Endothelial cell of umbilical vein (primary cell): ENCODE measurements around the gene ARHGAP15. TPM values are rescaled to one million over a fixed set of nuclear protein-coding genes. Genes with fewer than 3 reads are reported as not detected.

Experiments used
- BruUV-seq: library from RNA; stranded (reverse); fragments of 400-500 nt; replicated peaks from 2 replicates; lab custom pipeline; 2021; lab: Mats Ljungman, UMichigan
- CTCF ChIA-PET: fragments of 300-600, 350-600 bp; sonication (Branson Sonifier 250); formaldehyde crosslinking; loops from one replicate; lab custom pipeline; 2021; ENCODE audit warnings: antibody characterized with exemption, inconsistent platforms; lab: Charles Lee
- POLR2A ChIA-PET: fragments of 300-600, 350-600 bp; sonication (Branson Sonifier 250); formaldehyde crosslinking; loops from one replicate; lab custom pipeline; 2021; ENCODE audit warnings: antibody characterized with exemption, inconsistent platforms; lab: Charles Lee
- DNase-seq: peaks from one replicate; pipeline ENCODE4 v3.0.0-alpha.2; 2011; ENCODE audit warnings: low read depth, low spot score
- FAIRE-seq: peaks from 2 replicates; lab custom pipeline; 2011; peaks lifted over from hg19 to GRCh38; lab: Jason Lieb, UNC
- H2AFZ ChIP-seq: 2 replicates; pipeline ENCODE4 v1.6.0; 2012; ENCODE audit warnings: low read depth, low read length, control low read depth, inconsistent platforms
- H3K27ac ChIP-seq: 2 replicates; pipeline ENCODE4 v1.5.1; 2011; ENCODE audit warnings: low read depth, mild to moderate bottlenecking, control low read depth, low read length, moderate library complexity; ENCODE audit not compliant: insufficient read depth
- H3K27me3 ChIP-seq, 2 experiments: 2 replicates each; pipeline versions ENCODE4 v1.6.0 to v1.6.1; 2011; ENCODE audit warnings: low read length in 2 of 2, mixed read lengths in 1 of 2; ENCODE audit not compliant: control insufficient read depth in 2 of 2, insufficient read depth in 2 of 2
- H3K36me3 ChIP-seq, 2 experiments: 2 replicates in 1 of 2; 3 replicates in 1 of 2; pipeline ENCODE4 v1.5.1; 2011; ENCODE audit warnings: low read length in 2 of 2, mild to moderate bottlenecking in 1 of 2, moderate library complexity in 1 of 2; ENCODE audit not compliant: control insufficient read depth in 2 of 2, insufficient read depth in 2 of 2; ENCODE audit errors: extremely low read depth in 1 of 2
- H3K4me1 ChIP-seq: 3 replicates; pipeline ENCODE4 v1.5.1; 2011; ENCODE audit warnings: mild to moderate bottlenecking, low read length; ENCODE audit not compliant: control insufficient read depth, insufficient read depth; ENCODE audit errors: extremely low read depth
- H3K4me2 ChIP-seq: 2 replicates; pipeline ENCODE4 v1.6.1; 2011; ENCODE audit warnings: low read length, control low read depth, mixed read lengths; ENCODE audit not compliant: insufficient read depth
- H3K4me3 ChIP-seq, 3 experiments: fragments of 200-600 bp in 1 of 3; sonication (generic), shearing (Covaris generic) in 1 of 3; replicated peaks in 1 of 3; 2 replicates each; pipeline ENCODE4 v1.5.1; 2011 to 2016; ENCODE audit warnings: control low read depth in 3 of 3, low read length in 3 of 3, mild to moderate bottlenecking in 2 of 3, inconsistent platforms in 1 of 3, low read depth in 1 of 3, moderate library complexity in 1 of 3; ENCODE audit not compliant: insufficient read depth in 1 of 3
- H3K79me2 ChIP-seq: 2 replicates; pipeline ENCODE4 v1.6.0; 2012; ENCODE audit warnings: low read length, inconsistent platforms; ENCODE audit not compliant: control insufficient read depth, insufficient read depth
- H3K9ac ChIP-seq: replicated peaks from 2 replicates; pipeline ENCODE3; 2011; ENCODE audit warnings: low read length, control low read depth; ENCODE audit not compliant: insufficient read depth; ENCODE audit errors: extremely low read depth
- H3K9me1 ChIP-seq: replicated peaks from 3 replicates; pipeline ENCODE4 v1.6.0; 2011; ENCODE audit warnings: mild to moderate bottlenecking, low read length; ENCODE audit not compliant: control insufficient read depth, insufficient read depth; ENCODE audit errors: extremely low read depth
- H3K9me3 ChIP-seq: replicated peaks from 2 replicates; pipeline ENCODE4 v1.5.1; 2012; ENCODE audit warnings: low read length, inconsistent platforms; ENCODE audit not compliant: control insufficient read depth, insufficient read depth
- H4K20me1 ChIP-seq: replicated peaks from 2 replicates; pipeline ENCODE3; 2011; ENCODE audit warnings: mild to moderate bottlenecking, low read length; ENCODE audit not compliant: control insufficient read depth, insufficient read depth; ENCODE audit errors: extremely low read depth
- EZH2 ChIP-seq: IDR thresholded peaks from 2 replicates; pipeline ENCODE4 v1.6.1; 2012; ENCODE audit warnings: borderline replicate concordance, low read depth, mild to moderate bottlenecking, moderate library complexity, low read length, inconsistent platforms; ENCODE audit not compliant: severe bottlenecking
- FOS ChIP-seq: IDR thresholded peaks from 2 replicates; pipeline ENCODE4 v1.6.1; 2011; ENCODE audit warnings: mild to moderate bottlenecking, low read length, moderate library complexity, borderline replicate concordance; ENCODE audit not compliant: insufficient read depth
- GATA2 ChIP-seq: IDR thresholded peaks from 2 replicates; pipeline ENCODE4 v1.7.0; 2011; ENCODE audit warnings: low read depth, mild to moderate bottlenecking, moderate library complexity, mixed read lengths, low read length; ENCODE audit not compliant: insufficient read length, insufficient read depth
- JUN ChIP-seq: IDR thresholded peaks from 2 replicates; pipeline ENCODE4 v1.6.1; 2011; ENCODE audit warnings: borderline replicate concordance, low read depth; ENCODE audit not compliant: insufficient read length, insufficient read depth
- MYC ChIP-seq: IDR thresholded peaks from one replicate; pipeline ENCODE4 v1.6.1; 2011; ENCODE audit warnings: mild to moderate bottlenecking, low read depth, low read length
- POLR2A ChIP-seq: IDR thresholded peaks from 2 replicates; pipeline ENCODE4 v1.6.1; 2012; ENCODE audit warnings: low read depth, mild to moderate bottlenecking, control low read depth, low read length
- POLR2AphosphoS5 ChIP-seq: IDR thresholded peaks from 2 replicates; pipeline ENCODE4 v1.6.1; 2012; ENCODE audit warnings: low read depth, mild to moderate bottlenecking, control low read depth, low read length, moderate library complexity; ENCODE audit not compliant: insufficient read depth
- dilution Hi-C: fragments of 300-500 bp; cut with MboI; formaldehyde crosslinking; loops from one replicate; pipeline ENCODE4 v1.15.0; 2019; ENCODE audit warnings: low sequenced_read_pairs; ENCODE audit not compliant: extremely low pct_ligation_motif_present
- intact Hi-C: fragments of 100-400 bp; cut with micrococcal nuclease; formaldehyde crosslinking; loops from one replicate; pipeline ENCODE4 v1.10.0; 2022
- polyA plus RNA-seq, 4 experiments: library from polyadenylated mRNA; depleted of rRNA in 3 of 4; stranded (reverse) in 3 of 4; unstranded in 1 of 4; fragments of >200 nt; gene quantifications; 2 replicates each; pipeline versions ENCODE4 v1.2.1 to v1.2.3, GENCODE V29; 2011 to 2012; ENCODE audit warnings: missing spikeins in 1 of 4
- total RNA-seq: library from RNA; stranded (reverse); gene quantifications from 2 replicates; pipeline ENCODE4 v1.2.3, GENCODE V29; 2021
- TF ChIP-seq, protein P1 (sequence below), 2 donors: IDR thresholded peaks; 1 replicate in 1 of 2; 2 replicates in 1 of 2; pipeline ENCODE4 v1.5.1; 2011; ENCODE audit warnings: low read length in 2 of 2, mild to moderate bottlenecking in 2 of 2, moderate library complexity in 2 of 2, control low read depth in 1 of 2, inconsistent platforms in 1 of 2, low read depth in 1 of 2; ENCODE audit not compliant: insufficient read depth in 1 of 2; ENCODE audit errors: extremely low read depth in 1 of 2
- TF ChIP-seq, protein P2 (sequence below): IDR thresholded peaks from 2 replicates; pipeline ENCODE4 v1.6.1; 2011; ENCODE audit not compliant: insufficient read depth, insufficient read length

The ARHGAP15 gene
- total and polyA plus RNA-seq, 2 donors (not counting 3 experiments of a cell fraction or from before 2014, with no cell fraction given): not detected

DNA sequence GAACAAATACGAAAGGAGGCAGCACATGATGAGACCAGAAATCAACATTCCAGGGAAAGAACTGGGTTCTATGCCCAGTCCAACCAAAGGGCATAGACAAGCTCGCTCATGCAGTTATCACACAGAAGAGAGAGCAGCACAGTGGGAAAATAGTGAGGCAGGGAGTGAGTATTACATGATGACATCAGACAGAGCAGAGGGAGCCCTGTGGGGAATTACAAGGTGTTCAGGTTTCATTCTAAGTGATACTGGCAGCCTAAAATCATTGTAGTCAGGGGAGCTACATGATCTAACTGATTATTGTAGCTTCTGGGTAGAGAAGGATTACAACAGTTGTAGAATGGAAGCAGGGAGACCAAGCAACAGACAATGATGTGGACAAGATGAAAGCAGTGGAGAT is 658.5 kb downstream of the ARHGAP15 start:
- Histone ChIP-seq H3K4me3 (no peak overlapping the region), H3K27me3 (no peaks in the 10 kb centered on the region), H3K9me1 (no peaks in the 10 kb centered on the region), H3K9me3 (no peaks in the 10 kb centered on the region), H3K4me2 (no peak overlapping the region), H3K79me2 (no peaks in the 10 kb centered on the region), H3K27ac (no peak overlapping the region), H3K36me3 (no peaks in the 10 kb centered on the region), H2AFZ (no peak overlapping the region), H3K4me1 (no peaks in the 10 kb centered on the region), H3K9ac (no peak overlapping the region), H4K20me1 (no peaks in the 10 kb centered on the region)
- FAIRE-seq (no peak), DNase-seq (no peak)
- dilution Hi-C loops: no loop called here
- no TSS peak for BruUV-seq
- CTCF ChIA-PET: no interaction called here
- intact Hi-C loops: no loop called here
- no peak for TF ChIP-seq GATA2
- TF ChIP-seq, protein P1, sequence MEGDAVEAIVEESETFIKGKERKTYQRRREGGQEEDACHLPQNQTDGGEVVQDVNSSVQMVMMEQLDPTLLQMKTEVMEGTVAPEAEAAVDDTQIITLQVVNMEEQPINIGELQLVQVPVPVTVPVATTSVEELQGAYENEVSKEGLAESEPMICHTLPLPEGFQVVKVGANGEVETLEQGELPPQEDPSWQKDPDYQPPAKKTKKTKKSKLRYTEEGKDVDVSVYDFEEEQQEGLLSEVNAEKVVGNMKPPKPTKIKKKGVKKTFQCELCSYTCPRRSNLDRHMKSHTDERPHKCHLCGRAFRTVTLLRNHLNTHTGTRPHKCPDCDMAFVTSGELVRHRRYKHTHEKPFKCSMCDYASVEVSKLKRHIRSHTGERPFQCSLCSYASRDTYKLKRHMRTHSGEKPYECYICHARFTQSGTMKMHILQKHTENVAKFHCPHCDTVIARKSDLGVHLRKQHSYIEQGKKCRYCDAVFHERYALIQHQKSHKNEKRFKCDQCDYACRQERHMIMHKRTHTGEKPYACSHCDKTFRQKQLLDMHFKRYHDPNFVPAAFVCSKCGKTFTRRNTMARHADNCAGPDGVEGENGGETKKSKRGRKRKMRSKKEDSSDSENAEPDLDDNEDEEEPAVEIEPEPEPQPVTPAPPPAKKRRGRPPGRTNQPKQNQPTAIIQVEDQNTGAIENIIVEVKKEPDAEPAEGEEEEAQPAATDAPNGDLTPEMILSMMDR (IDR thresholded peaks at IDR 0.05; ENCODE audit: extremely low read depth in 1 of 2, insufficient read depth in 1 of 2, low read depth in 1 of 2, low read length in 2 of 2): no peak
- POLR2A ChIA-PET: no interaction called here

DNA sequence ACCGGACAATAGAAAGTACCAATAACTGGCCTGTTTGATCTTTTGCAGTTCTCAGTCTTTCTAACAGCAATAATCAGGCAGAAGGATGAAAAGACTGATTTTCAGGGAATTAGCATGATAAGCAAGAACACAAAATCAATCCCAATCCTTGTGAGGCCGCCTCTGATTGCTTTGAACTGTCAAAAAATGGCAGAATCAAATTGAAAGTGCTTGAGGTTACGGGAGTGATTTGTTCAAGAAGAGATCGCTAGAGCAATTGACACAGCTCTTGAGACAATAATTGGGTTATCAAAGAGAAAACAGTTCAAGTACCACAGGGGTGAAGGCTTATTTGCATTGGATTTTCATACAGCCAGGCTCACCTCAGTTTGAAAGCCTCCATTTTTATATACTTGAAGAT is 663.4 kb downstream of the ARHGAP15 start:
- DNase-seq: no peak
- ChIA-PET CTCF (no interaction called here), POLR2A (no interaction called here)
- Histone ChIP-seq H3K27ac (no peak overlapping the region), H3K79me2 (no peaks in the 10 kb centered on the region), H3K9me3 (no peaks in the 10 kb centered on the region), H4K20me1 (no peaks in the 10 kb centered on the region), H3K9me1 (no peaks in the 10 kb centered on the region), H3K4me3 (no peak overlapping the region), H3K4me2 (no peak overlapping the region), H3K4me1 (no peaks in the 10 kb centered on the region), H3K27me3 (no peaks in the 10 kb centered on the region), H3K36me3 (no peaks in the 10 kb centered on the region), H3K9ac (no peak overlapping the region), H2AFZ (no peak overlapping the region)
- no TSS peak for BruUV-seq
- no peak for TF ChIP-seq EZH2
- no peak for TF ChIP-seq POLR2A
- TF ChIP-seq, protein P2, sequence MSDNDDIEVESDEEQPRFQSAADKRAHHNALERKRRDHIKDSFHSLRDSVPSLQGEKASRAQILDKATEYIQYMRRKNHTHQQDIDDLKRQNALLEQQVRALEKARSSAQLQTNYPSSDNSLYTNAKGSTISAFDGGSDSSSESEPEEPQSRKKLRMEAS: no peak
- no peak for TF ChIP-seq POLR2AphosphoS5
- no peak for TF ChIP-seq FOS
- TF ChIP-seq GATA2: no peak
- no peak for TF ChIP-seq MYC
- TF ChIP-seq, protein P1 (IDR thresholded peaks at IDR 0.05; ENCODE audit: extremely low read depth in 1 of 2, insufficient read depth in 1 of 2, low read depth in 1 of 2, low read length in 2 of 2): no peak
- TF ChIP-seq JUN: no peak
- dilution Hi-C loops: no loop called here
- intact Hi-C loops: no loop called here
- FAIRE-seq: no peak
